Panc1 (cell line): ENCODE results near the gene FGD3. TPM values are rescaled to one million over a fixed set of nuclear protein-coding genes. Genes with fewer than 3 reads are reported as not detected.

Experiments used
- ATAC-seq: fragments of 200-7000 bp; cut with Tn5 transposase; 2 replicates; pipeline ENCODE4 v1.9.1; 2020; ENCODE audit warnings: mild to moderate bottlenecking, moderate library complexity
- BruUV-seq: library from RNA; stranded (reverse); fragments of 400-500 nt; replicated peaks from 2 replicates; lab custom pipeline; 2021; lab: Mats Ljungman, UMichigan
- CTCF ChIA-PET: fragments of 300-600 bp; sonication (Branson Sonifier 250); formaldehyde crosslinking; loops from one replicate; lab custom pipeline; 2022; ENCODE audit warnings: antibody characterized with exemption; lab: Charles Lee
- POLR2A ChIA-PET: fragments of 300-600 bp; sonication (Branson Sonifier 250); formaldehyde crosslinking; loops from one replicate; lab custom pipeline; 2022; ENCODE audit warnings: antibody characterized with exemption; lab: Charles Lee
- DNase-seq: peaks from one replicate; pipeline ENCODE4 v3.0.0-alpha.2; 2010; ENCODE audit warnings: low read depth, low spot score
- H3K27ac ChIP-seq: 2 replicates; pipeline ENCODE4 v1.5.1; 2011; ENCODE audit warnings: mild to moderate bottlenecking, low read length, inconsistent platforms
- H3K27me3 ChIP-seq: fragments of 200-500 bp; sonication (Bioruptor generic); 2 replicates; pipeline ENCODE4 v1.6.0; 2014; ENCODE audit warnings: low read length, inconsistent platforms; ENCODE audit not compliant: control insufficient read depth, insufficient read depth
- H3K36me3 ChIP-seq: fragments of 200-500 bp; sonication (Bioruptor generic); 2 replicates; pipeline ENCODE4 v1.5.1; 2014; ENCODE audit warnings: inconsistent platforms, mild to moderate bottlenecking, low read length, moderate library complexity; ENCODE audit not compliant: control insufficient read depth, insufficient read depth
- H3K4me1 ChIP-seq: 2 replicates; pipeline ENCODE4 v1.5.1; 2011; ENCODE audit warnings: inconsistent platforms, mild to moderate bottlenecking, low read length, moderate library complexity; ENCODE audit not compliant: control insufficient read depth, insufficient read depth
- H3K4me3 ChIP-seq, 2 experiments: 2 replicates each; pipeline ENCODE4 v1.5.1; 2011 to 2012; ENCODE audit warnings: low read depth in 2 of 2, low read length in 2 of 2, mild to moderate bottlenecking in 2 of 2, inconsistent platforms in 1 of 2, moderate library complexity in 1 of 2
- H3K9me3 ChIP-seq: fragments of 200-500 bp; sonication (Bioruptor generic); 2 replicates; pipeline ENCODE4 v1.5.1; 2014; ENCODE audit warnings: low read depth, mild to moderate bottlenecking, inconsistent platforms, low read length, moderate library complexity; ENCODE audit not compliant: control insufficient read depth, insufficient read depth
- POLR2AphosphoS5 ChIP-seq: IDR thresholded peaks from 2 replicates; pipeline ENCODE4 v1.6.1; 2012; ENCODE audit warnings: mild to moderate bottlenecking, low read depth, low read length, moderate library complexity
- SIN3A ChIP-seq: IDR thresholded peaks from 2 replicates; pipeline ENCODE4 v1.6.1; 2012; ENCODE audit warnings: low read depth, mild to moderate bottlenecking, low read length, moderate library complexity, borderline replicate concordance; ENCODE audit not compliant: insufficient read depth
- TCF7L2 ChIP-seq: IDR thresholded peaks from 2 replicates; pipeline ENCODE4 v1.6.1; 2011; ENCODE audit warnings: mild to moderate bottlenecking, low read depth, low read length, inconsistent platforms
- in situ Hi-C: cut with HindIII; loops from 2 replicates; pipeline ENCODE4 v1.10.0; 2016; ENCODE audit warnings: low sequenced_read_pairs, low pct_unique_long_range_greater_than_20kb
- intact Hi-C: fragments of 100-400 bp; cut with micrococcal nuclease; formaldehyde crosslinking; loops from one replicate; pipeline ENCODE4 v1.10.0; 2022; ENCODE audit not compliant: unreplicated experiment
- total RNA-seq: library from RNA; stranded (reverse); gene quantifications from one replicate; pipeline ENCODE4 v1.2.1, GENCODE V29; 2021; ENCODE audit not compliant: unreplicated experiment
- TF ChIP-seq, protein P1 (sequence below): fragments of 450-650 bp; IDR thresholded peaks from 2 replicates; pipeline ENCODE4 v1.5.1; 2017; ENCODE audit warnings: mild to moderate bottlenecking
- TF ChIP-seq, protein P2 (sequence below), 2 experiments: IDR thresholded peaks; 2 replicates each; pipeline ENCODE4 v1.6.1; 2011 to 2012; ENCODE audit warnings: low read depth in 2 of 2, control low read depth in 1 of 2, low read length in 1 of 2, mild to moderate bottlenecking in 1 of 2, moderate library complexity in 1 of 2; ENCODE audit not compliant: insufficient read depth in 1 of 2

FGD3 gene
- total RNA-seq, 1 experiment from 2014 or later, result 0.80 TPM

DNA sequence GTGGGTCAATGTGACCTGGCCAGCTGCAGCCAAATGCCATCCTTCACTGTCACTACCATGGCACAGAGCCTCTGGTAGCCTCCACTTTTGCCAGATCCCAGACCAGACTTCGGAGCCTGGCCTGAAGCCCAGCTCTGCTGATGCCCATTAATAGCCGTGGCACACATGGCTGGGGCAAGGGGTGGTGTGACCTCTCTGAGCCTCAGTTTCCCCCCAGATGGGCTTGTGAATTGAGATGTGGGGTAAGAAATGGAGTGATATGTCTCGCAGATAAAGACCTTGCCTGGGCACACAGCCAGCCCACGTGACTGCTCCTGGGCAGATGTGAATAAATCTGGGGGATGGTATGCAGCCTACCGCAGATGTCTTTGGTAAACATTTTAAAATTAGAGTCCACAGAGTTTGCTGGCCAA, 125.1 kb downstream of the FGD3 start:
- H3K27ac ChIP-seq, result no peak overlapping the region
- ATAC-seq, result no peak
- ChIA-PET CTCF (no interaction called here), POLR2A (no interaction called here)
- intact Hi-C loops (no loop called here), in situ Hi-C loops (no loop called here)
- TF ChIP-seq, protein P1, sequence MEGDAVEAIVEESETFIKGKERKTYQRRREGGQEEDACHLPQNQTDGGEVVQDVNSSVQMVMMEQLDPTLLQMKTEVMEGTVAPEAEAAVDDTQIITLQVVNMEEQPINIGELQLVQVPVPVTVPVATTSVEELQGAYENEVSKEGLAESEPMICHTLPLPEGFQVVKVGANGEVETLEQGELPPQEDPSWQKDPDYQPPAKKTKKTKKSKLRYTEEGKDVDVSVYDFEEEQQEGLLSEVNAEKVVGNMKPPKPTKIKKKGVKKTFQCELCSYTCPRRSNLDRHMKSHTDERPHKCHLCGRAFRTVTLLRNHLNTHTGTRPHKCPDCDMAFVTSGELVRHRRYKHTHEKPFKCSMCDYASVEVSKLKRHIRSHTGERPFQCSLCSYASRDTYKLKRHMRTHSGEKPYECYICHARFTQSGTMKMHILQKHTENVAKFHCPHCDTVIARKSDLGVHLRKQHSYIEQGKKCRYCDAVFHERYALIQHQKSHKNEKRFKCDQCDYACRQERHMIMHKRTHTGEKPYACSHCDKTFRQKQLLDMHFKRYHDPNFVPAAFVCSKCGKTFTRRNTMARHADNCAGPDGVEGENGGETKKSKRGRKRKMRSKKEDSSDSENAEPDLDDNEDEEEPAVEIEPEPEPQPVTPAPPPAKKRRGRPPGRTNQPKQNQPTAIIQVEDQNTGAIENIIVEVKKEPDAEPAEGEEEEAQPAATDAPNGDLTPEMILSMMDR, result no peak
- TF ChIP-seq, protein P2, sequence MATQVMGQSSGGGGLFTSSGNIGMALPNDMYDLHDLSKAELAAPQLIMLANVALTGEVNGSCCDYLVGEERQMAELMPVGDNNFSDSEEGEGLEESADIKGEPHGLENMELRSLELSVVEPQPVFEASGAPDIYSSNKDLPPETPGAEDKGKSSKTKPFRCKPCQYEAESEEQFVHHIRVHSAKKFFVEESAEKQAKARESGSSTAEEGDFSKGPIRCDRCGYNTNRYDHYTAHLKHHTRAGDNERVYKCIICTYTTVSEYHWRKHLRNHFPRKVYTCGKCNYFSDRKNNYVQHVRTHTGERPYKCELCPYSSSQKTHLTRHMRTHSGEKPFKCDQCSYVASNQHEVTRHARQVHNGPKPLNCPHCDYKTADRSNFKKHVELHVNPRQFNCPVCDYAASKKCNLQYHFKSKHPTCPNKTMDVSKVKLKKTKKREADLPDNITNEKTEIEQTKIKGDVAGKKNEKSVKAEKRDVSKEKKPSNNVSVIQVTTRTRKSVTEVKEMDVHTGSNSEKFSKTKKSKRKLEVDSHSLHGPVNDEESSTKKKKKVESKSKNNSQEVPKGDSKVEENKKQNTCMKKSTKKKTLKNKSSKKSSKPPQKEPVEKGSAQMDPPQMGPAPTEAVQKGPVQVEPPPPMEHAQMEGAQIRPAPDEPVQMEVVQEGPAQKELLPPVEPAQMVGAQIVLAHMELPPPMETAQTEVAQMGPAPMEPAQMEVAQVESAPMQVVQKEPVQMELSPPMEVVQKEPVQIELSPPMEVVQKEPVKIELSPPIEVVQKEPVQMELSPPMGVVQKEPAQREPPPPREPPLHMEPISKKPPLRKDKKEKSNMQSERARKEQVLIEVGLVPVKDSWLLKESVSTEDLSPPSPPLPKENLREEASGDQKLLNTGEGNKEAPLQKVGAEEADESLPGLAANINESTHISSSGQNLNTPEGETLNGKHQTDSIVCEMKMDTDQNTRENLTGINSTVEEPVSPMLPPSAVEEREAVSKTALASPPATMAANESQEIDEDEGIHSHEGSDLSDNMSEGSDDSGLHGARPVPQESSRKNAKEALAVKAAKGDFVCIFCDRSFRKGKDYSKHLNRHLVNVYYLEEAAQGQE (IDR thresholded peaks at IDR 0.05; ENCODE audit: insufficient read depth in 1 of 2, low read depth in 2 of 2, low read length in 1 of 2), result no peak
- TF ChIP-seq TCF7L2 (no peak), SIN3A (no peak), POLR2AphosphoS5 (no peak)
- H3K4me3 ChIP-seq, result no peak overlapping the region
- H3K36me3 ChIP-seq, result no peaks in the 10 kb centered on the region
- no peaks in the 10 kb centered on the region for H3K9me3 ChIP-seq
- DNase-seq, result no peak
- BruUV-seq, result no TSS peak
- 0 out of 2 replicates have a peak, but pooled peaks cover 2% of the 10 kb centered on the region for H3K4me1 ChIP-seq
- H3K27me3 ChIP-seq, result no peaks in the 10 kb centered on the region

DNA sequence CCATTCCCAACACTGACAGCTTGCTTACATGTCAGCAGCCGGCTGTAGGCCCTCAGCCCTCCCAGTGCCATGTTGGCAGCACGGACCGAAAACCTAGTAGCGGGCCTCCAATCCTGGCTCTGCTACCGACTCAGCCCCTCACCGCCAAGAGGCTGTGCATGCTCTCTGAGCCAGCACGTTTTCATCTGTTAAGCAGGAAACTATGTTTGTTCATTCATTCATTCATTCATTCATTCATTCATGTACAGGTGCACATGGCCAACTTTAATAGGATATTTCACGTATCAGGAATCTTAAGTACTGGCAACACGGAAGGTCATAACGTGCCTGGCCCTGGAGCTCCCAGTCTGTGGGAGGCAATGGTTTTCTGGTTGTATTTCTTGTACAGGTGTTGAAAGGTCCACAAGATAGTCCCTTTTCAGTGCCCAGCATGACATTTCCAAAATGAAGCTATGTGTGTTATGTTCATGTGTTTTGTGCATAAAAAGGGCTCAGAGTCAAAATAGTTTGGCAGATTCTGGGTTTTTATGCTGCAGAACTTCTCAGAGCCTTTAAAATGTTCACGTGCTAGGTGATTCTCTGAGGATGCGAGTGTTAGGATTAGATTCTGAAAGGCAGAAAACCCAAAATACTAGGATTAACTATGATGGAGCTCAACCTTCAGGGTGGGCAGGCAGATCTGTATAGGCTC, 128.9 kb downstream of the FGD3 start:
- POLR2A ChIA-PET, result interaction anchor here (0.6 kb wide), 1 partner anchor 20 kb away, joined by 3 read pairs; no protein-coding TSS in a partner anchor
- Histone ChIP-seq H3K4me1 (0 out of 2 replicates have a peak, but pooled peaks cover 2% of the 10 kb centered on the region), H3K4me3 (no peak overlapping the region), H3K27ac (no peak overlapping the region), H3K36me3 (no peaks in the 10 kb centered on the region), H3K9me3 (no peaks in the 10 kb centered on the region), H3K27me3 (no peaks in the 10 kb centered on the region)
- DNase-seq, result no peak
- no peak for ATAC-seq
- BruUV-seq, result no TSS peak
- intact Hi-C loops (no loop called here), in situ Hi-C loops (no loop called here)
- no peak for TF ChIP-seq POLR2AphosphoS5
- no peak for TF ChIP-seq SIN3A
- TF ChIP-seq, protein P2 (IDR thresholded peaks at IDR 0.05; ENCODE audit: insufficient read depth in 1 of 2, low read depth in 2 of 2, low read length in 1 of 2), result no peak
- TF ChIP-seq, protein P1, result no peak
- TF ChIP-seq TCF7L2, result no peak
- CTCF ChIA-PET, result no interaction called here
